BJ (cell line): ENCODE measurements around the gene RPLP1. TPM values are rescaled to one million over a fixed set of nuclear protein-coding genes. Genes with fewer than 3 reads are reported as not detected.

Source experiments
- CTCF ChIA-PET: fragments of 350-600 bp; formaldehyde crosslinking; extraction: SDS; loops from one replicate; lab custom pipeline; 2021; ENCODE audit warnings: antibody characterized with exemption, inconsistent platforms; lab: Yijun Ruan, JAX
- POLR2A ChIA-PET: fragments of 300-600 bp; sonication (Branson Sonifier 250); formaldehyde crosslinking; extraction: SDS; loops from one replicate; lab custom pipeline; 2021; ENCODE audit warnings: antibody characterized with exemption; lab: Charles Lee
- DNase-seq: peaks from one replicate; pipeline ENCODE4 v3.0.0-alpha.2; 2011; ENCODE audit warnings: low read depth
- H3K27me3 ChIP-seq: 2 replicates; pipeline ENCODE4 v1.6.0; 2011; ENCODE audit warnings: low read length; ENCODE audit not compliant: control insufficient read depth, insufficient read depth
- H3K36me3 ChIP-seq: 2 replicates; pipeline ENCODE4 v1.5.1; 2011; ENCODE audit warnings: low read length; ENCODE audit not compliant: control insufficient read depth, insufficient read depth
- H3K4me3 ChIP-seq: 2 replicates; pipeline ENCODE4 v1.5.1; 2011; ENCODE audit warnings: low read depth, mild to moderate bottlenecking, control low read depth, low read length
- polyA plus RNA-seq: library from polyadenylated mRNA; depleted of rRNA; stranded (reverse); fragments of >200 nt; gene quantifications from 2 replicates; pipeline ENCODE4 v1.2.3, GENCODE V29; 2011
- TF ChIP-seq, protein P1 (sequence below): IDR thresholded peaks from 2 replicates; pipeline ENCODE4 v1.5.1; 2011; ENCODE audit warnings: low read depth, mild to moderate bottlenecking, control low read depth, inconsistent platforms, low read length, moderate library complexity; ENCODE audit not compliant: insufficient read depth

The RPLP1 gene
- polyA plus RNA-seq, 1 experiment: 1,191 TPM

GRCh38 chr15:69472562-69472961, 19.9 kb downstream of the RPLP1 start:
- Histone ChIP-seq H3K4me3 (no peak overlapping the region), H3K27me3 (no peaks in the 10 kb centered on the region), H3K36me3 (no peaks in the 10 kb centered on the region)
- ChIA-PET POLR2A (no interaction called here), CTCF (interaction anchor here (1.6 kb wide), 1 partner anchor 9 kb away, joined by 6 read pairs; no protein-coding TSS in a partner anchor)
- DNase-seq: no peak
- TF ChIP-seq, protein P1, sequence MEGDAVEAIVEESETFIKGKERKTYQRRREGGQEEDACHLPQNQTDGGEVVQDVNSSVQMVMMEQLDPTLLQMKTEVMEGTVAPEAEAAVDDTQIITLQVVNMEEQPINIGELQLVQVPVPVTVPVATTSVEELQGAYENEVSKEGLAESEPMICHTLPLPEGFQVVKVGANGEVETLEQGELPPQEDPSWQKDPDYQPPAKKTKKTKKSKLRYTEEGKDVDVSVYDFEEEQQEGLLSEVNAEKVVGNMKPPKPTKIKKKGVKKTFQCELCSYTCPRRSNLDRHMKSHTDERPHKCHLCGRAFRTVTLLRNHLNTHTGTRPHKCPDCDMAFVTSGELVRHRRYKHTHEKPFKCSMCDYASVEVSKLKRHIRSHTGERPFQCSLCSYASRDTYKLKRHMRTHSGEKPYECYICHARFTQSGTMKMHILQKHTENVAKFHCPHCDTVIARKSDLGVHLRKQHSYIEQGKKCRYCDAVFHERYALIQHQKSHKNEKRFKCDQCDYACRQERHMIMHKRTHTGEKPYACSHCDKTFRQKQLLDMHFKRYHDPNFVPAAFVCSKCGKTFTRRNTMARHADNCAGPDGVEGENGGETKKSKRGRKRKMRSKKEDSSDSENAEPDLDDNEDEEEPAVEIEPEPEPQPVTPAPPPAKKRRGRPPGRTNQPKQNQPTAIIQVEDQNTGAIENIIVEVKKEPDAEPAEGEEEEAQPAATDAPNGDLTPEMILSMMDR: no peak

DNA sequence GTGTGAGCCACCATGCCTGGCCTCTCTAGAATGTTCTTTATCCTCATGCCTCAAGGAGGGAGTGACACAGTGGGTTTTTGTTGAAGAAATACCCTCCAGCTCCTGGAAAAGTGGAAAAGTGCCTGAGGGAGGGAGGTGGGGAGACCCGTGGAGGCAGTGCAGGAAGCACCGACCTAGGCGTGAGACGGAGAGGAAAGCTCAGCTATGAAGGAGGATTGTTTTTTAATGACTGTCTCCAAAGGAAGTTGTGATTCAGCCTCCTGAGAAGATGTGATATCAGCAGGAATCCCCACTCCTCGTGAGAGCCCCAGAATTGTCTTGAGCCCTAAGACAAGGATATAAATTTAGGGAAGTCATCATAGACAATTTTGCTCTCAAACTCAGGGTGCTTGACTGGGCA, 21.7 kb downstream of the RPLP1 start:
- no peak for DNase-seq
- POLR2A ChIA-PET: interaction anchor here (0.7 kb wide), 1 partner anchor 11 kb away, joined by 3 read pairs; no protein-coding TSS in a partner anchor

GRCh38 chr15:69474846-69475455, 22.3 kb downstream of the RPLP1 start:
- CTCF ChIA-PET: interaction anchor here (0.6 to 6.6 kb wide), 15 partner anchors 9 to 1063 kb away, joined by 3 to 45 read pairs (median 4); no protein-coding TSS in a partner anchor
- DNase-seq: no peak
- Histone ChIP-seq H3K27me3 (peaks cover 3% of the 10 kb centered on the region; the same call in 1 of the 2 replicates), H3K4me3 (no peak overlapping the region), H3K36me3 (no peaks in the 10 kb centered on the region)
- TF ChIP-seq, protein P1: peak; percentile 30
- POLR2A ChIA-PET: no interaction called here

More for the DNA sequence above, 21.7 kb downstream of the RPLP1 start:
- TF ChIP-seq, protein P1: no peak
- H3K36me3 ChIP-seq: no peaks in the 10 kb centered on the region
- no peak overlapping the region for H3K4me3 ChIP-seq
- peaks cover 3% of the 10 kb centered on the region; the same call in 1 of the 2 replicates for H3K27me3 ChIP-seq
- CTCF ChIA-PET: interaction anchor here (0.9 to 6.6 kb wide), 7 partner anchors 8 to 1014 kb away, joined by 3 to 45 read pairs (median 5); no protein-coding TSS in a partner anchor

- TF ChIP-seq, protein P1: peak; percentile 95
- peaks cover 3% of the 10 kb centered on the region; the same call in 1 of the 2 replicates for H3K27me3 ChIP-seq
- no peak overlapping the region for H3K4me3 ChIP-seq
- no peaks in the 10 kb centered on the region for H3K36me3 ChIP-seq
- ChIA-PET CTCF (interaction anchor here (0.6 to 6.6 kb wide), 23 partner anchors 10 to 1160 kb away, joined by 3 to 45 read pairs (median 3); no protein-coding TSS in a partner anchor), POLR2A (no interaction called here)
- no peak for DNase-seq
Observed at GRCh38 chr15:69475769-69476358, 23.2 kb downstream of the RPLP1 start.

GRCh38 chr15:69476704-69477473, 24.3 kb downstream of the RPLP1 start:
- Histone ChIP-seq H3K27me3 (peaks cover 3% of the 10 kb centered on the region; the same call in 1 of the 2 replicates), H3K4me3 (no peak overlapping the region), H3K36me3 (no peaks in the 10 kb centered on the region)
- DNase-seq: no peak
- ChIA-PET POLR2A (no interaction called here), CTCF (interaction anchor here (0.6 to 6.6 kb wide), 19 partner anchors 9 to 1015 kb away, joined by 3 to 45 read pairs (median 4); no protein-coding TSS in a partner anchor)
- TF ChIP-seq, protein P1: no peak
